Panc1 (cell line): ENCODE measurements around the gene FGG. TPM values are rescaled to one million over a fixed set of nuclear protein-coding genes. Genes with fewer than 3 reads are reported as not detected.

Experiments used
- ATAC-seq: fragments of 200-7000 bp; cut with Tn5 transposase; 2 replicates; pipeline ENCODE4 v1.9.1; 2020; ENCODE audit warnings: mild to moderate bottlenecking, moderate library complexity
- BruUV-seq: library from RNA; stranded (reverse); fragments of 400-500 nt; replicated peaks from 2 replicates; lab custom pipeline; 2021; lab: Mats Ljungman, UMichigan
- CTCF ChIA-PET: fragments of 300-600 bp; sonication (Branson Sonifier 250); formaldehyde crosslinking; loops from one replicate; lab custom pipeline; 2022; ENCODE audit warnings: antibody characterized with exemption; lab: Charles Lee
- POLR2A ChIA-PET: fragments of 300-600 bp; sonication (Branson Sonifier 250); formaldehyde crosslinking; loops from one replicate; lab custom pipeline; 2022; ENCODE audit warnings: antibody characterized with exemption; lab: Charles Lee
- DNase-seq: peaks from one replicate; pipeline ENCODE4 v3.0.0-alpha.2; 2010; ENCODE audit warnings: low read depth, low spot score
- H3K27ac ChIP-seq: 2 replicates; pipeline ENCODE4 v1.5.1; 2011; ENCODE audit warnings: mild to moderate bottlenecking, low read length, inconsistent platforms
- H3K27me3 ChIP-seq: fragments of 200-500 bp; sonication (Bioruptor generic); 2 replicates; pipeline ENCODE4 v1.6.0; 2014; ENCODE audit warnings: low read length, inconsistent platforms; ENCODE audit not compliant: control insufficient read depth, insufficient read depth
- H3K36me3 ChIP-seq: fragments of 200-500 bp; sonication (Bioruptor generic); 2 replicates; pipeline ENCODE4 v1.5.1; 2014; ENCODE audit warnings: inconsistent platforms, mild to moderate bottlenecking, low read length, moderate library complexity; ENCODE audit not compliant: control insufficient read depth, insufficient read depth
- H3K4me1 ChIP-seq: 2 replicates; pipeline ENCODE4 v1.5.1; 2011; ENCODE audit warnings: inconsistent platforms, mild to moderate bottlenecking, low read length, moderate library complexity; ENCODE audit not compliant: control insufficient read depth, insufficient read depth
- H3K4me3 ChIP-seq, 2 experiments: 2 replicates each; pipeline ENCODE4 v1.5.1; 2011 to 2012; ENCODE audit warnings: low read depth in 2 of 2, low read length in 2 of 2, mild to moderate bottlenecking in 2 of 2, inconsistent platforms in 1 of 2, moderate library complexity in 1 of 2
- H3K9me3 ChIP-seq: fragments of 200-500 bp; sonication (Bioruptor generic); 2 replicates; pipeline ENCODE4 v1.5.1; 2014; ENCODE audit warnings: low read depth, mild to moderate bottlenecking, inconsistent platforms, low read length, moderate library complexity; ENCODE audit not compliant: control insufficient read depth, insufficient read depth
- CTCF ChIP-seq: fragments of 450-650 bp; IDR thresholded peaks from 2 replicates; pipeline ENCODE4 v1.5.1; 2017; ENCODE audit warnings: mild to moderate bottlenecking
- POLR2AphosphoS5 ChIP-seq: IDR thresholded peaks from 2 replicates; pipeline ENCODE4 v1.6.1; 2012; ENCODE audit warnings: mild to moderate bottlenecking, low read depth, low read length, moderate library complexity
- SIN3A ChIP-seq: IDR thresholded peaks from 2 replicates; pipeline ENCODE4 v1.6.1; 2012; ENCODE audit warnings: low read depth, mild to moderate bottlenecking, low read length, moderate library complexity, borderline replicate concordance; ENCODE audit not compliant: insufficient read depth
- TCF7L2 ChIP-seq: IDR thresholded peaks from 2 replicates; pipeline ENCODE4 v1.6.1; 2011; ENCODE audit warnings: mild to moderate bottlenecking, low read depth, low read length, inconsistent platforms
- in situ Hi-C: cut with HindIII; loops from 2 replicates; pipeline ENCODE4 v1.10.0; 2016; ENCODE audit warnings: low sequenced_read_pairs, low pct_unique_long_range_greater_than_20kb
- intact Hi-C: fragments of 100-400 bp; cut with micrococcal nuclease; formaldehyde crosslinking; loops from one replicate; pipeline ENCODE4 v1.10.0; 2022; ENCODE audit not compliant: unreplicated experiment
- total RNA-seq: library from RNA; stranded (reverse); gene quantifications from one replicate; pipeline ENCODE4 v1.2.1, GENCODE V29; 2021; ENCODE audit not compliant: unreplicated experiment
- TF ChIP-seq, protein P1 (sequence below), 2 experiments: IDR thresholded peaks; 2 replicates each; pipeline ENCODE4 v1.6.1; 2011 to 2012; ENCODE audit warnings: low read depth in 2 of 2, control low read depth in 1 of 2, low read length in 1 of 2, mild to moderate bottlenecking in 1 of 2, moderate library complexity in 1 of 2; ENCODE audit not compliant: insufficient read depth in 1 of 2

The FGG gene
- total RNA-seq, 1 experiment from 2014 or later, result 1.8 TPM

GRCh38 chr4:154623436-154623835 is 11.0 kb upstream of the FGG start:
- no TSS peak for BruUV-seq
- H3K9me3 ChIP-seq, result no peaks in the 10 kb centered on the region
- TF ChIP-seq, protein P1, sequence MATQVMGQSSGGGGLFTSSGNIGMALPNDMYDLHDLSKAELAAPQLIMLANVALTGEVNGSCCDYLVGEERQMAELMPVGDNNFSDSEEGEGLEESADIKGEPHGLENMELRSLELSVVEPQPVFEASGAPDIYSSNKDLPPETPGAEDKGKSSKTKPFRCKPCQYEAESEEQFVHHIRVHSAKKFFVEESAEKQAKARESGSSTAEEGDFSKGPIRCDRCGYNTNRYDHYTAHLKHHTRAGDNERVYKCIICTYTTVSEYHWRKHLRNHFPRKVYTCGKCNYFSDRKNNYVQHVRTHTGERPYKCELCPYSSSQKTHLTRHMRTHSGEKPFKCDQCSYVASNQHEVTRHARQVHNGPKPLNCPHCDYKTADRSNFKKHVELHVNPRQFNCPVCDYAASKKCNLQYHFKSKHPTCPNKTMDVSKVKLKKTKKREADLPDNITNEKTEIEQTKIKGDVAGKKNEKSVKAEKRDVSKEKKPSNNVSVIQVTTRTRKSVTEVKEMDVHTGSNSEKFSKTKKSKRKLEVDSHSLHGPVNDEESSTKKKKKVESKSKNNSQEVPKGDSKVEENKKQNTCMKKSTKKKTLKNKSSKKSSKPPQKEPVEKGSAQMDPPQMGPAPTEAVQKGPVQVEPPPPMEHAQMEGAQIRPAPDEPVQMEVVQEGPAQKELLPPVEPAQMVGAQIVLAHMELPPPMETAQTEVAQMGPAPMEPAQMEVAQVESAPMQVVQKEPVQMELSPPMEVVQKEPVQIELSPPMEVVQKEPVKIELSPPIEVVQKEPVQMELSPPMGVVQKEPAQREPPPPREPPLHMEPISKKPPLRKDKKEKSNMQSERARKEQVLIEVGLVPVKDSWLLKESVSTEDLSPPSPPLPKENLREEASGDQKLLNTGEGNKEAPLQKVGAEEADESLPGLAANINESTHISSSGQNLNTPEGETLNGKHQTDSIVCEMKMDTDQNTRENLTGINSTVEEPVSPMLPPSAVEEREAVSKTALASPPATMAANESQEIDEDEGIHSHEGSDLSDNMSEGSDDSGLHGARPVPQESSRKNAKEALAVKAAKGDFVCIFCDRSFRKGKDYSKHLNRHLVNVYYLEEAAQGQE (IDR thresholded peaks at IDR 0.05; ENCODE audit: insufficient read depth in 1 of 2, low read depth in 2 of 2, low read length in 1 of 2), result no peak
- TF ChIP-seq CTCF, result no peak
- no peak for TF ChIP-seq SIN3A
- TF ChIP-seq TCF7L2, result no peak
- no peak for TF ChIP-seq POLR2AphosphoS5
- intact Hi-C loops, result no loop called here
- in situ Hi-C loops, result no loop called here
- H3K27me3 ChIP-seq, result no peaks in the 10 kb centered on the region; the same call in 1 of the 2 replicates
- CTCF ChIA-PET, result no interaction called here
- POLR2A ChIA-PET, result no interaction called here
- DNase-seq, result no peak
- no peak for ATAC-seq
- no peak overlapping the region for H3K4me3 ChIP-seq
- H3K36me3 ChIP-seq, result no peaks in the 10 kb centered on the region
- H3K4me1 ChIP-seq, result no peaks in the 10 kb centered on the region
- H3K27ac ChIP-seq, result no peak overlapping the region

DNA sequence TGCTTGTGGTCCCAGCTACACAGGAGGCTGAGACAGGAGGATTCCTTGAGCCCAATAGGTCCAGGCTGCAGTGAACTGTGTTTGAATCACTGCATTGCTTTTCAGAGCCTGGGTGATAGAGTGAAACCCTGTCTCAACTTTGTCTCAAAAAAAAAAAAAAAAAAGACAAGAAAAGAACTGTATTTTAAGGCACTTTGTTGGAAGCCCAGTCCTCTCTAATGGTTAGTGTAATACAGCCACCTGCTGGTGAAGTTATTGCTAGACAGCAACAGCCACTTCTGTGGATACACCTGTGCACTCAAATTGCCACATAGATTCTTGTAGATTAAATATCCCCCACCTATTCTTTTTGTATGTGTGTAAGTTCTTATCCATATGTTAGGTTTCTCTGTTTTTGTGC is 10.1 kb upstream of the FGG start:
- no peaks in the 10 kb centered on the region for H3K9me3 ChIP-seq
- no peak overlapping the region for H3K4me3 ChIP-seq
- H3K4me1 ChIP-seq, result no peaks in the 10 kb centered on the region
- POLR2A ChIA-PET, result interaction anchor here (0.7 kb wide), 1 partner anchor 170 kb away, joined by 6 read pairs; no protein-coding TSS in a partner anchor
- H3K36me3 ChIP-seq, result no peaks in the 10 kb centered on the region
- in situ Hi-C loops, result no loop called here
- DNase-seq (no peak), ATAC-seq (no peak)
- H3K27ac ChIP-seq, result no peak overlapping the region
- CTCF ChIA-PET, result interaction anchor here (0.7 kb wide), 1 partner anchor 162 kb away, joined by 4 read pairs; no protein-coding TSS in a partner anchor
- TF ChIP-seq, protein P1 (IDR thresholded peaks at IDR 0.05; ENCODE audit: insufficient read depth in 1 of 2, low read depth in 2 of 2, low read length in 1 of 2), result no peak
- TF ChIP-seq TCF7L2 (no peak), POLR2AphosphoS5 (no peak), CTCF (peak; percentile 57), SIN3A (no peak)
- H3K27me3 ChIP-seq, result no peaks in the 10 kb centered on the region; the same call in 1 of the 2 replicates
- intact Hi-C loops, result no loop called here
- no TSS peak for BruUV-seq
